Measurements from ENCODE around the gene CD300E.
"Not testable (repeated sequence)": the region's sequence is repeated elsewhere in the genome, so short reads cannot be mapped to it uniquely, and the experiment has no call there.

CD300E gene

GRCh38 chr17:74597069-74597790, 26.3 kb downstream of the CD300E start:
- DNase-seq = no peak

DNA sequence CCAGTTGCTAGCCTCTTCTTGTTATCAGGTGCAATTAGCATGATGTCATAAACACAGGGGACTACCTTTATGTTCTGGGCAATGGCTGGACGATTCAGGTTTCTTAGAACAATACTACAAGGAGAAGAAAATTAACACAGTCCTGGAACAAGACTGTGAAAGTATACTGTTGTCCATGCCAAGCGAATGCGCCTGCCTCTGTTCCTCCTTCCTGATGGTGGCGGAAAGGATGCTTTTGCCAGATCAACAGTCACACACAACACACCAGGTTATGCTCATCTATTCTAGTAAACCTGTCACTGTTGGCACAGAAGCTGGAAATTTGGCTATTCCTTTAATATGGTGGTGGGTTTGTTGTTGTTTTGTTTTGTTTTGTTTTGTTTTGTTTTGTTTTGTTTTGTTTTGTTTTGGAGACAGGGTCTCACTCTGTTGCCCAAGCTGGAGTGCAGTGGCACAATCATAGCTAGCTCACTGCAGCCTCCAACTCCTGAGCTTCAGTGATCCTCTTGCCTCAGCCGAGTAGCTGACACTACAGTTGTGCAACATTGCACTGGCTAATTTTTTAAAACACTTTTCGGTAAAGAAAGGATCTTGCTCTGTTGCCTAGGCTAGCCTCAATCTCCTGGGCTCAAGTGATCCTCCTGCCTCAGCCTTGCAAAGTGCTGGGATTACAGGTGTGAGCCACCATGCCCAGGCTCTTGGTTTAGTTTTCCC, 28.3 kb downstream of the CD300E start:
- no peak for DNase-seq

DNA sequence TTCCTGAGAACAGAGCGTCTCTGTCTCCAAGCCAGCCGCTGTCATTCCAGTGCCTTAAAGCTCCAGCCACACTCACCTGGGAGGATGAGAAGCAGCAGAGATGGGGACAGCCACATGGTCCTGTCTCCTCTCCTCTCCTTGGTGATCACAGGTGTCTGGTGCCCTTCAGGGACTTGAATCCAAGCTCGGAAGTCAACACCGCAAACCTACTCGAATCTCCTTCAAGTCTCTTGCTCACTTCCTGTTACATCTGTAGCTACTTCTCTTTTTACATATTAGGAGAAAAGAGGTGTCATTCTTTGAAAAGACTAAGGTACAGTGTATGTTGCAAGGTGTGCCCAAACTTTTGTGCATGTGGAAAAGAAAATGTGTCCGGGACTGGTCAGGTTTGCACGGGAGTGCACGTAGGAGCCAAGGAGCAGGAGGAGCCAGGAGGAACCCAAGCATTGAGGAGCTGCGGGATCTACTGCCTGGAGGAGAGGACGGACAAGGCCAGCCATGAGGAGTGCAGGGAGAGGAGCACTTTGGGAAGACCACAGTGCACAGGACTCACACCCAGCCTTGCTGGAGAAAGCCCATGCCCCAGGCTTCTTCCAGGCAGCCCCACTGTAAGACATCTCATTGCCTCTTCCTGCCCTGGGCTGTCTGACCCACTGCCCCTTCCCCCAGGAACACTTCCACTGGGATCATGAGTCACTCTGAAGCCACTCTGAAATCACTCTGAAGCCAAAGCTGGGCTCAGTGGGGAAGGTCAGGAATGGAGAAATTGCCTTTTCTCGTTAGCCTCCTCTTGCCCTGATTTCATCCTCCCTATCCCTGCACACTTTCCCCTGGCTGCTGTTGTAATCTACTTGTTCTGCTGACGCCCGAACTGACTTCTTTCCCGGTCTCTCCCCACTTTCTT, 31.2 kb downstream of the CD300E start, which contains the start of gene CD300LD:
TSS of gene CD300LD (minus strand) at position 197 of the 904 bp plus-strand sequence. CDS start at position 116, 81 bp downstream.
- no peak for DNase-seq

DNA sequence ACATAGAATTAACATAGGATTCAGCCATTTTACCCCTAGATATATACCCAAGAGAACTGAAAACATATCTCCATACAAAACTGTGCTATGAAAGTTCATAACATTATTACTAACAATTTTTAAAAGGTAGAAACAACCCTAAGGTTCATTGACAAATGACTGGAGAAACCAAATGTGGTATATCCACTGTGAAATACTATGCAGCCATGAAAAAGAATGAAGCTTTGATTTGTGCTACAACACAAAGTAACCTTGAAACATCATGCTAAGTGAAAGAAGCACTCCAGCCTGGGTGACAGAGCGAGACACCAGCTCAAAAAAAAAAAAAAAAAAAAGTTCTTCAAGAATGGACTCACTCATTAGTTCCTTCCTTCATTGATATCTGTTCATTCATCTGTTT, 32.0 kb downstream of the CD300E start:
- DNase-seq = no peak

DNA sequence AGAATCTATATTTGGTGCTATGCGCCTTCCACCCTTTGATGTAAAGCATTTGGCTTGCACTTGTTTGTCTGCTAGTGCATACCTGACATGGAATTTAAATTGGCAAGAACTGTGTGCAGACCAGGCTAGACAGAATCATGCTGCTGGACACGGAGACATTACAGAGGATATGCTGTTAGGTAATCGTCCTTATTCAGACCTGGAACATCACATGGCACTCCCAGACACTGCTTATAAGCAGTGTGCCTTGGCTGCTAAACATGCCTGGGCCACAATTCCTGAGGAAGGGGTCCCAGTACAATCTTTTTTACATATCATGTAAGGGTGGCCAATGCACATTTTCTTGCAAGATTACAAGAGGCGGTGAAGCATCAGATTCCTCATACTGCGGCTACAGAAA, 37.8 kb downstream of the CD300E start:
- no peak for DNase-seq

- no peak for DNase-seq
Measured at GRCh38 chr17:74584292-74585060, 39.1 kb downstream of the CD300E start.

DNA sequence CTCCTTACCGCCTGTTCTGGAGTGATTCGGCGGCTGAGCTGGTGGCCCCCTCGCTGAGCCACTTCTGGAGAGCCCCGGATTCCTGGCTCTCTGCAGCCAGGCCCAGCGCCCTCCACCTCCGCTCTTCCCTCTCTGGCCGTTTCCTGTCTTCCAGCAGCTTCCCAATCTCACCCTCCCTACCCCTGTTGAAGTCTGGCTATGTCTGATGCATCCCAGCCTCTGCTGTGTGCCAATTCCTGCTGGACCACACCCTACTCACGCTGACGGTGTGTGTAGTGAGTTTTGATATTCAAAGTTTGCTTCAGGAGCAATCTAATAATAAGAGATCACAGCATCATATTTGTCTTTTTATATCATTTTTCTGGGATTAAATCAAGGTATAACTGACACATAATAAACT, 40.9 kb downstream of the CD300E start:
- no peak for DNase-seq

GRCh38 chr17:74579900-74580299, 43.6 kb downstream of the CD300E start:
- DNase-seq = no peak

DNA sequence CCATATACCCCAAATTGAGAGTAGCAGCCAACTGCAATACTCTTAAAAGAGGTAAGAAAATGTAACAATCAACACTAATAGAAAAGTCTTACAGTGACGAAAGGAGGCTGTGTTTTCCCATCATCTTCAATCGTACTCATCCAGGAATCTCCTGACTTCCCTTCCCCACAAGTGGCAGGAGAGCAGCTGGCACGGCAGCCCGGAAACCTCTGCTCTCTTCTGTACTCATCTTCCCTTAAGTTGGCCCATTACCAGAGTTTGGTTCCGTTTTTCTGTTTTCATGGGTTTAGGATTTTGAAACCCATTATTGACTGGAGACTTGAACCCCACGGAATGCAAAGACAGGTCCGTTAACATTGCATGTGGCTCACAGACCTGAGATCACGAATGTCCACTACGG, 44.6 kb downstream of the CD300E start:
- no peak for DNase-seq

DNA sequence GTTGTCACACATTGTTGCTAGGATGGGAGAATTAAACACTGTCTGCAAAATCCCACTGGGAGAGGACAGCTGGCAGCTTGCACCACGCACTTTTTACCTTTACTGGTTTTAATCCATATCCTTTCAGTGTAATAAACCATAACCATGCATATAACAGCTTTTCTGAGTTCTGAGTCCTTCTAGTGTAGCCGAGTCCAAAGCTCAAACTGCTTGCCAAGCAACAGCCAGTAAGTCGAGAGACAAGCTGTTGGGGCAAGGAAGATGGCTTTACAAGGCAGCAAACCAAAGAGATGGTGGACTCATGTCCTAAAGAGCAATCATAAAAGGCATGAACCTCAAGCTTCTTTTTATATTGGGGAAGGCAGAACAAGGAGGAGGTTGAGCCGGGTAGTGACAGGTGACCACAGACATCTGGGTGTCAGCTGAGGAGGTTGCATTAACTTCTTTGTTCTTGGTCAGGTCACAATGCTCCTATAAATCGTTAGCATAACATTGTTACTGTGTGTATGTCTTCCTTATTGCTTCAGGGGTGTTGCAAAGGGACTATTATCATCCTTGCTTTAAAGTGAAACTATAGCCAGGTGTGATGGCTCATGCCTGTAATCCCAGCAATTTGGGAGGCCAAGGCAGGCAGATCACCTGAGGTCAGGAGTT, 48.9 kb downstream of the CD300E start:
- DNase-seq = no peak

DNA sequence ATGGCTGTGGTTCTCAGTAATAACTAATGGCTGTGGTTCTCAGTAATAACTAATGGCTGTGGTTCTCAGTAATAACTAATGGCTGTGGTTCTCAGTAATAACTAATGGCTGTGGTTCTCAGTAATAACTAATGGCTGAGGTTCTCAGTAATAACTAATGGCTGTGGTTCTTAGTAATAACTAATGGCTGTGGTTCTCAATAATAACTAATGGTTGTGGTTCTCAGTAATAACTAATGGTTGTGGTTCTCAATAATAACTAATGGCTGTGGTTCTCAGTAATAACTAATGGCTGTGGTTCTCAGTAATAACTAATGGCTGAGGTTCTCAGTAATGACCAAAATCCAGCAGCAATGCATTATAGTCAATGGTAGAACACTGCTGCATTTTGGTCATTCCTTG, 49.9 kb downstream of the CD300E start:
- DNase-seq = not testable (repeated sequence)

DNA sequence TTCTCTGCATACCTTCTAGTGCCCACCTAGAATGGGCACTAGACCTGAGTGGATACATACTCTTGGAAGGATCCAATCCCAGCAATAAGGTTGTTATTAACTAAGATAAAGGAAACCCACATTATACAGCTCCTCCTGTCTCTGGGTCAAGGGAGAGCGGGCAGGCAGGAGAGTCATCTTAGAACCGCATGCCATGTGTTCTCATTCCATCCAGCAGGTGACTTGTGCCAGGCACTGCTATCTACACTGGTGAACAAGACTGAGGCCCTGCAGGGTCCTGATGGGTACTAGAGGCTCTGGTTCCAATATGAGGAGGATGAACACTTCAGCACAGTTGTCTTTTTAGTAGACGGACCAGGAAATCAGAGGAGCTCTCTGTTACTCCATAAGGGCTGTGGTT, 50.4 kb downstream of the CD300E start:
- no peak for DNase-seq

GRCh38 chr17:74571621-74572270, 51.8 kb downstream of the CD300E start:
- no peak for DNase-seq

- DNase-seq = peak in 1 of 2 donors; percentile 13
Measured at GRCh38 chr17:74569020-74570003, 54.2 kb downstream of the CD300E start.

GRCh38 chr17:74568106-74568873, 55.2 kb downstream of the CD300E start:
- no peak for DNase-seq

GRCh38 chr17:74567397-74567796, 56.1 kb downstream of the CD300E start, which contains the start of gene CD300H:
Gene CD300H, minus strand, starts transcription at chr17:74567509.
- no peak for DNase-seq

DNA sequence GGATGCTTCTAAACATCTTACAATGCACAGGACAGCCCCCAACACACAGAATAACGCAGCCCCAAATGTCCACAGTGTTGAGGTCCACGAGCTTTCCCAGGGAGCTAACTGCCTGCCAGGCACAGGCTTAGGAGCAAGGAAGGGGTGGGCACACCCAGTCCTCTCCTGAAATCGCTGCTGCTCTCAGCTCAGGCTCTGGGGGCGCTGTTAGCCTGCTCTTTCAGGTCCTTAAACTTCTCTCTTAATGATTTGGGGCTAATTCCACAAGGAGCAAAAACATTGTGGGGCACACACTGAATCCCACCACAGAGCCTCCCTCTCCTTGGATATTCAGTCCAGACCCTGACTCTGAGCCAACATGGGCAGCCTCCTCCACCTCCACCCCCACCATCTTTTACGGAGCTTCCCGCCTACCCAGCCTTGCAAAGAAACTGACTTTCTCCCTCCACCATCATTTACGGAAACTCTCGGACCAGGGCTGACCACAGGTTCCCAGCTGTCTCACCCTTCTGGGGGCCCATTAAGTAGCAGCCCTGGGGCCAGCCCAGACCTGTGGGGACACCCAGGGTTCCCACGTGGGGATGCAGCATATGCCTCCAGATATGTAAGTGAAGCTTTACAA, 57.3 kb downstream of the CD300E start:
- peak; percentile 21 to 31 for DNase-seq

DNA sequence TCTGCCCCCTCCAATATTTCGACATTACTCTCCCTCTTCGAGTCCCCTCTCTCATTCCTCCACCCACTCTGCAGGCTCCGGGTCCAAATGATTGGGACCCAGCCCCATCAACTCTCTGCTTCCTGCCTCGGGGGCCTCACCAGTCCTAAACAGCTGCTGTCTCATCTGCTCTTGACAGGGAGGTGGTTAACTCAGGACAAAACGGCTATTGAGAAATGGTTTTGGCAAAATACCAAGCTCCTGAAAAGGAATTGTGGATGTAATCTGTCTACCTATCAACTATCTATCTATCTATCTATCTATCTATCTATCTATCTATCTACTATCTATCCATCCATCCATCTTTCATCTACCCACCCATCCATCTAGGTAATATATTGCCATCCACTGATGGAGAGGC, 58.4 kb downstream of the CD300E start:
- no peak for DNase-seq

DNA sequence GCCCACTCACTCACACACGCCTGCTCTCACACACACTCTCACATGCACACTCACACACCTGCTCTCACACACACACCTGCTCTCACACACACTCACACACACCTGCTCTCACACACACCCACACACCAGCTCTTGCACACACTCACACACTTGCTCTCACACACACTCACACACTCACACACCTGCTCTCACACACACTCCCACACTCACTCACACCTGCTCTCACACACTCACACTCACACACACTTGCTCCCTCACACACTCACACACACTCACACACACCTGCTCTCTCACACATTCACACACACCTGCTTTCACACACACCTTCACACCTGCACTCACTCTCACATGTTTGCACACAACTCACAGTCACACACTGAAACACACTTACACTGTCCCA, 60.2 kb downstream of the CD300E start:
- DNase-seq = no peak
